Right atrium auricular region (tissue), 2 donors: Measurements from ENCODE around the gene DCPS. TPM values are rescaled to one million over a fixed set of nuclear protein-coding genes. Genes with fewer than 3 reads are reported as not detected.

Source experiments
- DNase-seq: peaks from one replicate; pipeline ENCODE4 v3.0.0-alpha.2; 2019; ENCODE audit warnings: low spot score
- H3K27ac ChIP-seq, 2 donors: fragments of 200-600 bp; sonication (generic); 1 replicate in 1 of 2; 2 replicates in 1 of 2; pipeline ENCODE4 v1.5.1; 2016 to 2019
- H3K27me3 ChIP-seq, 2 donors: fragments of 200-600 bp; sonication (generic); one replicate each; pipeline versions ENCODE4 v1.5.1 to v1.6.0; 2017 to 2019
- H3K36me3 ChIP-seq: fragments of 200-600 bp; sonication (generic); one replicate; pipeline ENCODE4 v1.5.1; 2016
- H3K4me1 ChIP-seq, 2 donors: fragments of 200-600 bp; sonication (generic); one replicate each; pipeline versions ENCODE4 v1.5.1 to v1.6.0; 2017 to 2019
- H3K4me3 ChIP-seq, 2 donors: fragments of 200-600 bp; sonication (generic); 1 replicate in 1 of 2; 2 replicates in 1 of 2; pipeline ENCODE4 v1.5.1; 2017 to 2019; ENCODE audit warnings: mild to moderate bottlenecking in 1 of 2, moderate library complexity in 1 of 2
- H3K9me3 ChIP-seq, 2 donors: fragments of 200-600 bp; sonication (generic); one replicate each; pipeline ENCODE4 v1.5.1; 2019
- total RNA-seq, 2 donors: library from RNA; depleted of rRNA; stranded (reverse); fragments of >200 nt; gene quantifications; one replicate each; pipeline ENCODE4 v1.1.0, GENCODE V29; 2016
- TF ChIP-seq, protein P1 (sequence below), 2 donors: fragments of 200-600 bp; sonication (generic); IDR thresholded peaks; one replicate each; pipeline ENCODE4 v1.5.1; 2019; ENCODE audit warnings: antibody characterized with exemption in 2 of 2

The DCPS gene
- total RNA-seq, 2 donors from 2014 or later: 12.1 to 14.1 TPM

DNA sequence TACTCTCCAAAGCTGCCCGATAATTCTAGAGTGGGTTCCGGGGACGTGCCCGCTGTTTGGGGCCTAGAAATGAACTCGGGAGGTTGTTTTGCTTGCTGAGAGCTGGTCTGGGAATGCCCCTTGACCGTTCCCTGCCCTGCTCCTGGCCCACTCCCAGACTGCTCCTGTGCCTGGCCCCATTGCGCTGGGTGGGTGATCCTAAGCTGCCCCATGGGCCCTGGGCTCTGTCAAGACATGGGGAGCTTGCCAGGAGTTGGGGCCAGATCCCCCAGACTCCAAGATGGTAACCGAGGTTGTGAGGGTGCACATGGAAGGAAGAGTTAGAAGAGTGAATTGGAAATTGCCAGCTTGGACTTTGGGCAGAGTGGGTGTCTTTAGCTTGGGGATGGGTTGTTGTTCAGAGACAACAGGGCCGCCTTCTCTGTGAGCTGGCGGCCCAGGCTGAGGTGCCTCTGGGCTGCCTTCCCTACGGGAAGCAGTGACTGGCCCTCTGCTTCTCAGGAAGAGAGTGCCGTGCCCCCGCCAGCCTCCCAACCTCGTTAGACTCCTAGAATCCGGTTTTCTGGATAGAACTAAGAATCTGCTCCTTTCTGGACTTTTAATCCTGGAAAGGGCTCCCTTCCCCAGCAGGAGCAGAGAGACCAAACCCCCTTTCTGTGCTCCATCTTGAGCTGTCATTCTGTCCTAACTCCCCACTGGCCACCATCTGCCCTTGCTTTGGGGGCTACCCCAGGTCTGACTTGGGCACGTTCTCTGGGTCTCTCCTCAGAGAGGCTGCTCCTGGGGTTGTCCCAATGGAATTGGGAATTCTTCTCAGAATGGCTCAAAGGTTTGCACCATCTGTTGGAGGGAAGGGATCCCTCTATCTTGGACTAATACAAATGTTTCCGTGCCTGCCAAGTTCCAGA lies 53.4 kb downstream of the DCPS start:
- Histone ChIP-seq H3K4me1 (peaks cover 0 to 91% of the 10 kb centered on the region in 2 donors), H3K36me3 (no peaks in the 10 kb centered on the region), H3K27ac (peak overlapping the region; percentile 85 to 92), H3K4me3 (peak overlapping the region; percentile 58 to 80), H3K27me3 (no peaks in the 10 kb centered on the region), H3K9me3 (no peaks in the 10 kb centered on the region)
- DNase-seq: no peak
- TF ChIP-seq, protein P1, sequence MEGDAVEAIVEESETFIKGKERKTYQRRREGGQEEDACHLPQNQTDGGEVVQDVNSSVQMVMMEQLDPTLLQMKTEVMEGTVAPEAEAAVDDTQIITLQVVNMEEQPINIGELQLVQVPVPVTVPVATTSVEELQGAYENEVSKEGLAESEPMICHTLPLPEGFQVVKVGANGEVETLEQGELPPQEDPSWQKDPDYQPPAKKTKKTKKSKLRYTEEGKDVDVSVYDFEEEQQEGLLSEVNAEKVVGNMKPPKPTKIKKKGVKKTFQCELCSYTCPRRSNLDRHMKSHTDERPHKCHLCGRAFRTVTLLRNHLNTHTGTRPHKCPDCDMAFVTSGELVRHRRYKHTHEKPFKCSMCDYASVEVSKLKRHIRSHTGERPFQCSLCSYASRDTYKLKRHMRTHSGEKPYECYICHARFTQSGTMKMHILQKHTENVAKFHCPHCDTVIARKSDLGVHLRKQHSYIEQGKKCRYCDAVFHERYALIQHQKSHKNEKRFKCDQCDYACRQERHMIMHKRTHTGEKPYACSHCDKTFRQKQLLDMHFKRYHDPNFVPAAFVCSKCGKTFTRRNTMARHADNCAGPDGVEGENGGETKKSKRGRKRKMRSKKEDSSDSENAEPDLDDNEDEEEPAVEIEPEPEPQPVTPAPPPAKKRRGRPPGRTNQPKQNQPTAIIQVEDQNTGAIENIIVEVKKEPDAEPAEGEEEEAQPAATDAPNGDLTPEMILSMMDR (IDR thresholded peaks at IDR 0.05): no peak

DNA sequence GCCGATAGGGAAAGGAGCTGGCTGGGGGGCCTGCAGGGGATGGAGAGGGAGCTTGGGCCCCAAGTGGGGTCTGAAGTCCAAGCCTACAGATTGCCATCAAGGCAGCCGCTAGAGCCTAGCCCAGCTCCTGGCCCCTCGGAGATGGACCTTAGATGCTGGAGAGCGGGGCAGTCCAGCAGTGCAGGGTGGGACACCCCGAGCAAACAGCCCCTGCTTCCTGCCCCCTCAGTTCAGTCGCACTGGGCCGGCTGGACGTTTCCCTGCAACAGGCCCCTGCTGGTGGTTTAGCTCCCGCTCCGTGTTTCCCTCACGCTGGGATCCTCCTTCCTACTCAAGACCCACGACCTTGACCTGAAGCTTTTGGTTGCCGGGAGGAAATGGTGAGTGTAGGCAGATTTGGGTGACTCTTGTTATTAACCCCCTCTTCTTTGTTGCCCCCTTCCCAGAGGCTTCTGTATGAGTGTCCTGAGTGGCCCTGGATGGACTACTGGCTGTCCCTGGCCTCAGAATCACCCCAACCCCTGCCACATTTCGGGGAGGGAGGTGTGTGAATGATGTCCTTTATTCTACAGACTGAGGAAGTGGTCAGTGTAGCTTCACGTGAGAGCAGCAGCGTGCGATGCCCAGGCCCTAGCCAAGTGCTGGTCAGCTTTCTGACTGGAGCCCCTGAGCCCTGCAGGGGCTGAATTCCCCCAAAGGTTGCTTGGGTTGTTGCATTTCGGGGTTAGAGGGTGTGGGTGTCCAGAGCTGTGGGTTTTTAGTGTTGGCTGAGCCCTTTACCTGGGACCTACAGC lies 54.3 kb downstream of the DCPS start:
- Histone ChIP-seq H3K27ac (peak overlapping the region; percentile 85 to 92), H3K4me1 (peaks cover 0 to 91% of the 10 kb centered on the region in 2 donors), H3K4me3 (peak overlapping the region; percentile 58 to 80), H3K9me3 (no peaks in the 10 kb centered on the region), H3K27me3 (no peaks in the 10 kb centered on the region), H3K36me3 (no peaks in the 10 kb centered on the region)
- DNase-seq: no peak
- TF ChIP-seq, protein P1 (IDR thresholded peaks at IDR 0.05): no peak

DNA sequence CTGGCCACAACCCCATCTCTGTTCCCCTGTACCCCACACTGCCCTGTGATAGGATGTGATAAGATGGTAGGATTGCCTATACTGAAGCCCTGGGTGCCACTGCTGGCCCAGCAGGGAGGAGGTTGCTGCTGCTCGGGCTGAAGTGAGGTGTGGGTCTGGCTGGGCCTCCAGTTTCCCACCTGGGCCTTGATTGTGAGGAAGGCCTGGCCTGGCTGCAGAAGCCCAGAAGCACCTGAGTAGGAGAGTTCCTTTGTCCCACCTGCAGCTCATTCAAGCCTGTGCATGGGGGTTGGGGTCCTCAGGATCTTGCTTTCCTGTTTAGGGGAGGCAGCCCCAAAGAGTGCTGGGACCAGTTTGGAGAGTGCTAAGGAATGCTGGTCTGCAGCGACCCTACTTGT lies 54.9 kb downstream of the DCPS start:
- Histone ChIP-seq H3K4me1 (peaks cover 0 to 91% of the 10 kb centered on the region in 2 donors), H3K36me3 (no peaks in the 10 kb centered on the region), H3K27ac (peak overlapping the region; percentile 85 to 92), H3K9me3 (no peaks in the 10 kb centered on the region), H3K4me3 (peak overlapping the region in 1 of 2 donors; percentile 80), H3K27me3 (no peaks in the 10 kb centered on the region)
- TF ChIP-seq, protein P1 (IDR thresholded peaks at IDR 0.05): no peak
- DNase-seq: no peak

DNA sequence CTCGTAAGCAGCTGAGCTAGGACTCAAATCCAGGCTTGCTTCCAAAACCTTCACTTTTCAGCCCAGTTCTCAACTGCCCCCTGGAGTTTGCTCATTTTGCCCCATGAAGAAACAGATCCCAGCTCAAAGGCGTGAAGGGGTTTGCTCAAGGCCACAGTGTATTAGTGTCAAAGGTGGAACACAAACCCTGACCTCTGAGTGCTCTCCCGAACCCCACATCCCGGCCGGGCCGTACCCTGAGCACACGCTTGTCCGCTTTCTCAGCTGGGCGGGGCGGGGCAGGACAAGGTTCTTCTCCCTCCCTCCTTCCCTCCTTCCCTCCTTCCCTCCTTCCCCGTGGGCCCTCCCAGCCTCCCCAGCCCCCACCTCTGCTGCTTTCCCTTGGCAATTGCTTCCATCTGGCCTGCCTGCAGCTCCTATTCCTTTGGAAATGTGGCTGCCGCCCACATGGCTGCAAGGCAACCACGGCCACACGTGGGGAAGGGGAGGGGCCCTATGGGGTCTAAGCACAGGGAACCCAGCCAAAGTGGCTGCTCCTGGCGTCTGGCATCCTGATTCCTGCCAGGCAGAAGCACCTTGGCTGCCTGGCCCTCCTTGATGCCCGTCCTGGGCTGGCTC lies 55.7 kb downstream of the DCPS start:
- Histone ChIP-seq H3K4me3 (peak overlapping the region in 1 of 2 donors; percentile 7), H3K27ac (peak overlapping the region; percentile 85 to 92), H3K36me3 (no peaks in the 10 kb centered on the region), H3K9me3 (no peaks in the 10 kb centered on the region), H3K4me1 (peaks cover 0 to 86% of the 10 kb centered on the region in 2 donors), H3K27me3 (no peaks in the 10 kb centered on the region)
- peak; percentile 76 for DNase-seq
- TF ChIP-seq, protein P1 (IDR thresholded peaks at IDR 0.05): no peak

DNA sequence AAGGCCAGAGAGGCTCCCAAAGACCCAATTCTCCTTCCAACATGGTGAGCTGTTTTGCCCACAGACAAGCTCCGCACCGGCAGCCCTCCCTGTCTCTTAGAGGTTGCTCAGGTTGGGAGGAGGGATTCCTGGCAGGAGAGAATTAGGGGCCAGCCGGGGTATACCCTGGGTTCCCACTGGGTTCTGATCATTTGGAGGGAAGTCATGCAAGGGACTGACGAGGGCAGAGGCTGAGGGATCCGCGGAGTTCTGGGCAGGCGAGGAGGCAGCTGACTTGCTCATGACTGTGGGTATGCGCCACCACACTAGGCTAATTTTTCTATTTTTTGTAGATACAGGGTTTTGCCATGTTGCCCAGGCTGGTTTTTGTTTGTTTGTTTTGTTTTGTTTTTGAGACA lies 56.2 kb downstream of the DCPS start:
- TF ChIP-seq, protein P1 (IDR thresholded peaks at IDR 0.05): no peak
- H3K27me3 ChIP-seq: no peaks in the 10 kb centered on the region
- peaks cover 0 to 81% of the 10 kb centered on the region in 2 donors for H3K4me1 ChIP-seq
- H3K9me3 ChIP-seq: no peaks in the 10 kb centered on the region
- H3K27ac ChIP-seq: peak overlapping the region; percentile 85 to 92
- no peaks in the 10 kb centered on the region for H3K36me3 ChIP-seq
- H3K4me3 ChIP-seq: peak overlapping the region in 1 of 2 donors; percentile 7
- no peak for DNase-seq
